GM04503 (cell line): ENCODE results near the gene CTCFL.
"Not testable (repeated sequence)": the region's sequence is repeated elsewhere in the genome, so short reads cannot be mapped to it uniquely, and the experiment has no call there.

Source experiments
- DNase-seq: peaks from one replicate; pipeline ENCODE4 v3.0.0-alpha.2; 2012; ENCODE audit warnings: low read depth

CTCFL gene

GRCh38 chr20:57507477-57507876 is 17.5 kb downstream of the CTCFL start:
- DNase-seq = no peak

DNA sequence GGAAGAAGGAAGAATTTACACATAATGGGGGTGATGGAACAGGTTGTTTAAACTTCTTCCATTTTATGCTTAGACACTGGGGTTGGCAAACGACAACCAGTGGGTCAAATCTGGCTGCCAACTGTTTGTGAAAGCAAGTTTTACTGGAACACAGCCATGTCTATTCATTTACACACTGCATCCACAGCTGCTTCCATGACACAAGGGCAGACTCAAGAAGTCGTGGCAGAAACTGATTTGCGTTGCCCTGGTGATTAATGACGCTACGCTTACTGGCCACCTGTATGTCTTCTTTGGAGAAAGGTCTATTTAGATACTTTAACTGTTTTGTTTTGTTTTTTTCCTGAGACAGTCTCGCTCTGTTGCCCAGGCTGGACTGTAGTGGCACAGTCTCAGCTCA is 19.0 kb downstream of the CTCFL start:
- DNase-seq = no peak

GRCh38 chr20:57504411-57504810 is 20.5 kb downstream of the CTCFL start:
- DNase-seq = no peak

- no peak for DNase-seq
Observed at GRCh38 chr20:57503035-57503658, 21.8 kb downstream of the CTCFL start.

DNA sequence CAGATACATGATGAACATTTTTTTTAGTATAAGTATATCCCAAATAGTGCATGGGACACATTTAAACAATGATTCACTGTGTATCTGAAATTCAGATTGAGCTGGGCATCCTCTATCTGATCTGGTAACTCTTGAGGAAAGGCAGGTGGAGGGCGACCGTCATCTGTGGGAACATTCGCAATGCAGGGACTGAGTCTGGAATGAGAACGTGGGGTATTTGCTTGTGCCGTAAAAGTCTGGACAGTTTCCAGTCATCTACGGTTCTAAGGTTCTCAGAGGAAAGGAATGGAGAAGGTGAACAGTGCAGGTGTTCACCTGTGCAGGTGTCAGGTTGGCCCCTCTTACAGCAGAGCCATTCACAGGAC is 22.6 kb downstream of the CTCFL start:
- DNase-seq = no peak

GRCh38 chr20:57501461-57502335 is 23.2 kb downstream of the CTCFL start:
- no peak for DNase-seq

GRCh38 chr20:57500962-57501361 is 24.0 kb downstream of the CTCFL start:
- no peak for DNase-seq

- DNase-seq = no peak
Observed at GRCh38 chr20:57500235-57500634, 24.7 kb downstream of the CTCFL start.

GRCh38 chr20:57499676-57500075 is 25.3 kb downstream of the CTCFL start:
- DNase-seq = no peak

DNA sequence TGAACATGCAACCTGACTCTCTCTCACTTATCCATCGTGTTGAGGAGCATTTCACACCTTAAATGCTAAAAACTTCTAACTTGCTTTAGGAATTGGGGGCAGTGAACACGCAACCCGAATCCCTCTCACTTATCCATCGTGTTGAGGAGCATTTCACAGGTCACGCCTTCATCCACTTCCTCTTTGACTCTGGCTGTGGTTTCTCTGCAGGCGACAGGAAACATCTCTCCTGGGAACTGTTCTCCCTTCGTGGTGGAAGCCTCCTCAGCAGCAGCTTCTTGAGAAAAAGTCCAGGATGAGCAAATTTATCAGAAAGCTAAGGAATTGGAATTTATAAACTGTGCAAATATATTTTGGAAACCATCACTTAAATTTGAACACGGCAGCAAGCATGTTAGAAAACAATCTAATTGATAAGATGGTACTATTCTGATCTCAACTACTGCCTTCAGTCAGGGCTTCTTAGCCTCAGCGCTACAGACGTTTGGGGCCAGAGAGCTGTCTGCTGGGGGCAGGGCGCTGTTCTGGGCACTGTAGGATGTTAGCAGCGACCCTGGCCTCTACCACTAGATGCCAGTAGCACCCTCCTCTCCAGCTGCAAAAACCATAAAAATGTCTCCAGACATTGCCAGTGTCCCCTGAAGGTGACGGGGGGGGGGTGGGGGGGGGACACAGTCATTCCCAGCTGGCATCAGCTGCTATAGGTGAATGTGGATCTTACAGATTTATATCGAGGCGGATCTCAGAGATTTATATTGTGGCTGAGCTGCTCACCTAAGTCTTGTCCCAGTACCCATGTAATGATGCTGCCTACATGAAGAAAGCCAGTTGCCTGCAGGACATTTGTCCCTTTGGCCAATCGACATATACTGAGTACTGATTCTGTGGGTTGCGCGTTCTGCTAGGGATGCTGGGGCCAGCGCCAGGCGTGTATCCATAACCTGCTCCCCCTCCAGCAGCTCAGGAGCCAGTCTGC is 26.2 kb downstream of the CTCFL start:
- DNase-seq = no peak

- no peak for DNase-seq
Observed at GRCh38 chr20:57496592-57496991, 28.3 kb downstream of the CTCFL start.

DNA sequence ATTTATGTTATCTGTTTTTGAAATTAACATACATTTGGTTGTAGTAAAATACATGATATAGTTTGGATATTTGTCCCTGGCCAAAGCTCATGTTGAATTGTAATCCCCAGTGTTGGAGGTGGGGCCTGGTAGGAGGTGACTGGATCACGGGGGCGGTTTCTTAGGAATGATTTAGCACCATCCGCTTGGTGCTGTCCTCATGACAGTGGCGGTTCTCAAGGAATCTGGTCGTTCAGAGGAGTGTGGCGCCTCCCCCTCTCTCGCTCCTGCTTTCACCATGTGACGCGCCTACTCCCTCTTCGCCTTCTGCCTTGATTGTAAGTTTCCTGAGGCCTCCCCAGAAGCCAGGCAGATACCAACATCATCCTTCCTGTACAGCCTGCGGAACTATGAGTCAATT is 29.0 kb downstream of the CTCFL start:
- DNase-seq = no peak

- DNase-seq = no peak
Observed at GRCh38 chr20:57493091-57493615, 31.8 kb downstream of the CTCFL start.

DNA sequence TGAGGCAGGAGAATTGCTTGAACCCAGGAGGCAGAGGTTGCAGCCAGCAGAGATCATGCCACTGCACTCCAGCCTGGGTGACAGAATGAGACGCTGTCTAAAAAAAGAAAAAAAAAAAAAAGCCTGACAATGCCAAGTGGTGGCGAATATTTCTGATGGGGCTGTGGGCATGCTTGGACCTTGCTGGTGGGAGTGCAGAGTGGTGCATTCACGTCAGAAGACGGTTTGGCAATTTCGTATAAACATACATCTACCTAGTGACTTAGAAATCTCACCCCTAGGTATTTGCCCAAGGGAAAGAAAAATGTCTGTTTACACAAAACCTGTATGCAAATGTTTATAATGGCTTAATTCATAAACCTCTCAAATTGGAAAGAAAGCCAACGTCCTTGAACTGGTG is 33.6 kb downstream of the CTCFL start:
- no peak for DNase-seq

DNA sequence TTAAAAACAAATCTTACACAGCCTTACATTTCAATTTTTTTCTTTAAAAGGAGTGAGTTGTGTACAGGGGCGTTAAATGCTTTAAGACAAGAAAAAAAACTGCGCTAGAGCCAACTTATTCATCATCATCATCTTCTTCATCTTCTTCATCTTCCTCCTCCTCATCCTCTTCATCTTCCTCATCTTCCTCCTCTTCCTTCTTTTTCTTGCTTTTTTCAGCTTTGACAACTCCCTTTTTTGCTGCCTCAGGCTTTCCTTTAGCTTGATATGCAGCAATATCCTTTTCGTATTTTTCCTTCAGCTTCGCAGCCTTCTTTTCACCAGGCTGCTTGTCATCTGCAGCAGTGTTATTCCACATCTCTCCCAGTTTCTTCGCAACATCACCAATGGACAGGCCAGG is 36.7 kb downstream of the CTCFL start:
- not testable (repeated sequence) for DNase-seq

DNA sequence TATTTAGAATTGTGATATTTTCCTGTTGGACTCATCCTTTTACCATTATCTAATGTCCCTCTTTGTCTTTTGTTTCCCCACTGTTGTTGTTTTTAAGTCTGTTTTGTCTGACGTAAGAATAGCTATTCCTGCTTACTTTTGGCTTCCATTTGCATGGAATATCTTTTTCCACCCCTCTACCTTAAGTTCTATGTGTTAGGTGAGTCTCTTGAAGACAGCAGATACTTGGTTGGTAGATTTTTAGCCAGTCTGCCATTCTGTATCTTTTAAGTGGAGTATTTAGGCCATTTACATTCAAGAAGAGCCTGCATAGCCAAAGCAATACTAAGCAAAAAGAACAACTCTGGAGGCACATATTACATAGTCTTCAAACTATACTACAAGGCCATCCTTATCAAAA is 39.2 kb downstream of the CTCFL start:
- no peak for DNase-seq

DNA sequence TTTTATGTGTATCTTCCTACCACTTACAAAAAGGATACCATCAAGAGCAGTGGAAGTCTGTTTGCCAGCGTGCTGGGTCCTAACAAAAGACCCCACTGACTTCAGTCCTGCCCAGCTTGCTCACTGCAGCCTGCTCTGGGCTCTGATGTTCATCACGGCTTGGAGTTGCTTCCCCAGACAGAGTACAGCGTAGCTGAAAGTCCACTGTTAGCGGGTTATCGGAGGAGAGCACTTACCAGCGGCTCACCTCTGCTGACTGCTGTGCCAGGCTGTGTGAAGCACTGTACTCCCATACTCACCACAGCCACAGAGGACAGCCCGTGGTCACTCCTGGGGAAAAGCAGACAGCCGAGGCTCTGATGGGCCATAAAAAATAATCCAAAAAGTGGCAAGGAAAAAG is 40.2 kb downstream of the CTCFL start:
- DNase-seq = no peak

GRCh38 chr20:57483287-57484050 is 41.5 kb downstream of the CTCFL start:
- DNase-seq = no peak

DNA sequence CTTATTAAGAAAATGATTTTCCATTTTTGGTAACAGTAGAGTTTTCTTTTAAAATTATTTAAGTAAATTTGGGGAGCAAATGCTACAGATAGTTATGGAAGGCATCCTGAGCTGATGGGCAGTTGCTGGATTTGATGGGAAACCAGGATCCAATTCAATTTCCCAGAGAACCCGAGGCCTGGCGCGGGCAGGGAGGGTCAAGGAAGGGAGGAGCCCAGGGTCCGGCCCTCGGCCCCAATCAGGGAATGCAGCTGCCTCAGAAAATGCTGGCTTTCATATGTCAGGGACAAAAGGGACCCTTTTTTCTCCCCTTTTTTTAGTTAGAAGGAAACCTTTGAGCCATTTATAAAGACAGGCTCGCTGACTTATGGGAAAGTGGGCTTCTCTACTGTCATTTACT is 42.1 kb downstream of the CTCFL start:
- DNase-seq = no peak

- DNase-seq = no peak
Observed at GRCh38 chr20:57482148-57482547, 42.8 kb downstream of the CTCFL start.

GRCh38 chr20:57481281-57481711 is 43.6 kb downstream of the CTCFL start:
- no peak for DNase-seq
